ENCODE data around the gene PCBD1.

- TF ChIP-seq HDGF (IDR thresholded peaks at IDR 0.05; ENCODE audit: borderline replicate concordance), result no peak
- no peak for TF ChIP-seq SUZ12 (IDR thresholded peaks at IDR 0.05)
- no peak for TF ChIP-seq TARDBP (IDR thresholded peaks at IDR 0.05)
- no peak for TF ChIP-seq SP1 (IDR thresholded peaks at IDR 0.05)
- no peak for TF ChIP-seq ARNT (IDR thresholded peaks at IDR 0.05)
- no peak for TF ChIP-seq FOXK2 (IDR thresholded peaks at IDR 0.05)
- TF ChIP-seq LEF1 (IDR thresholded peaks at IDR 0.05; ENCODE audit: borderline replicate concordance), result no peak
- TF ChIP-seq BHLHE40 (IDR thresholded peaks at IDR 0.05; ENCODE audit: borderline replicate concordance), result no peak
- no peak for TF ChIP-seq FOXA1 (IDR thresholded peaks at IDR 0.05)
- TF ChIP-seq FOXM1 (IDR thresholded peaks at IDR 0.05; ENCODE audit: borderline replicate concordance), result no peak
- TF ChIP-seq CTBP1 (IDR thresholded peaks at IDR 0.05; ENCODE audit: borderline replicate concordance), result no peak
Observed at GRCh38 chr10:70845256-70845655, 43.1 kb downstream of the PCBD1 start.

Data from HEK293T (cell line).